Ovary (tissue), 9 donors: ENCODE data around the gene WEE1. TPM values are rescaled to one million over a fixed set of nuclear protein-coding genes. Genes with fewer than 3 reads are reported as not detected.

Experiments used
- DNase-seq, 5 donors: peaks; one replicate each; pipeline ENCODE4 v3.0.0-alpha.2; 2019 to 2020
- H3K27ac ChIP-seq, 2 donors: fragments of 200-600 bp; one replicate each; pipeline versions ENCODE4 v1.5.1 to v1.8.0; 2019 to 2022
- H3K27me3 ChIP-seq: fragments of 200-600 bp; one replicate; pipeline ENCODE4 v1.8.0; 2022
- H3K36me3 ChIP-seq: fragments of 200-600 bp; sonication (generic); one replicate; pipeline ENCODE4 v1.5.1; 2019
- H3K4me1 ChIP-seq: one replicate; pipeline ENCODE4 v1.8.1; 2013; ENCODE audit warnings: mild to moderate bottlenecking, moderate library complexity; ENCODE audit not compliant: insufficient read depth
- H3K4me3 ChIP-seq: fragments of 200-600 bp; sonication (generic); one replicate; pipeline ENCODE4 v1.5.1; 2017
- H3K9me3 ChIP-seq, 2 donors: fragments of 200-600 bp in 1 of 2; sonication (generic) in 1 of 2; one replicate each; pipeline versions ENCODE4 v1.5.1 to v1.8.1; 2013 to 2019; ENCODE audit warnings: mild to moderate bottlenecking in 1 of 2, moderate library complexity in 1 of 2
- CTCF ChIP-seq, 3 donors: fragments of 450-650 bp in 2 of 3; fragments of 200-600 bp in 1 of 3; IDR thresholded peaks; one replicate each; pipeline versions ENCODE4 v1.5.1 to v1.8.0; 2016 to 2022; ENCODE audit warnings: antibody characterized with exemption in 3 of 3, mild to moderate bottlenecking in 1 of 3
- EP300 ChIP-seq: sonication (generic); formaldehyde crosslinking; IDR thresholded peaks from one replicate; pipeline ENCODE4 v1.6.1; 2017; ENCODE audit warnings: antibody characterized with exemption
- POLR2A ChIP-seq: fragments of 450-650 bp; IDR thresholded peaks from one replicate; pipeline ENCODE4 v1.6.1; 2017; ENCODE audit warnings: antibody characterized with exemption, mild to moderate bottlenecking, moderate library complexity
- WGBS, 3 donors: extraction: QIAGEN DNeasy Blood & Tissue Kit in 1 of 3; methylation state at CpG; one replicate each; pipeline versions ENCODE4 v1.1.5 to v1.1.7; 2013 to 2017; 5-methylcytosine and 5-hydroxymethylcytosine counted together
- intact Hi-C, 4 donors: fragments of 100-400 bp; cut with DNase I; formaldehyde crosslinking; loops; one replicate each; pipeline versions ENCODE4 v1.11.0 to v1.15.1; 2022 to 2023
- polyA plus RNA-seq, 2 donors: library from polyadenylated mRNA; stranded (reverse); fragments of 200-250 nt in 1 of 2; fragments of 350-450 nt in 1 of 2; fragmentation: Illumina TruSeq in 1 of 2; extraction: RNeasy Lipid Tissue Mini Kit (QIAGEN cat#74804) in 1 of 2; gene quantifications; one replicate each; pipeline ENCODE4 v1.2.3, GENCODE V29; 2013 to 2014
- total RNA-seq, 7 donors: library from RNA; depleted of rRNA in 2 of 7; stranded (reverse); fragments of >200 nt in 2 of 7; fragmentation: NEBNext Ultra II Directional in 3 of 7; extraction: Animal tissue kit (Norgen Biotek cat#: 25700) in 3 of 7; gene quantifications; one replicate each; pipeline versions ENCODE4 v1.1.0 to v1.2.4, GENCODE V29; 2016 to 2023
- donor health status: DM: no; HTN: no; CAD: no; lungs with moderate emphysema.
- donor health status: DM: no; HTN: no; CAD: no.
- donor health status: Bipolar disorder and iron deficiency.
- donor health status: DM: yes; HTN: yes; CAD: no.
- donor health status: DM: no; HTN: no; CAD: no.
- donor health status: DM: yes; HTN: yes; CAD: no.

The WEE1 gene
- total and polyA plus RNA-seq, 9 donors: 10.5 to 55.4 (median 21.6) TPM

GRCh38 chr11:9609841-9610240 is 36.4 kb downstream of the WEE1 start:
- no peaks in the 10 kb centered on the region for H3K36me3 ChIP-seq
- H3K4me3 ChIP-seq: no peak overlapping the region
- no peaks in the 10 kb centered on the region for H3K27me3 ChIP-seq
- 95 to 97% (median 95%) methylated on average over 3 of the region's 3 CpGs for WGBS, 3 donors
- H3K27ac ChIP-seq: no peak overlapping the region
- TF ChIP-seq CTCF (IDR thresholded peaks at IDR 0.05) (no peak), EP300 (no peak), POLR2A (no peak)
- DNase-seq: no peak
- H3K4me1 ChIP-seq: no peaks in the 10 kb centered on the region
- H3K9me3 ChIP-seq: no peaks in the 10 kb centered on the region
- intact Hi-C loops: loop anchor here in 3 of 4 donors (5.0 to 10.0 kb wide), 5 partner anchors 38 to 697 kb away; partner anchors contain the start of genes WEE1 (in 2 of the 3), ADM (in 1 of the 3) and ZNF143 (in 1 of the 3)

- Histone ChIP-seq H3K27ac (peak overlapping the region; percentile 83 to 89), H3K4me3 (peak overlapping the region; percentile 39), H3K4me1 (no peaks in the 10 kb centered on the region), H3K27me3 (no peaks in the 10 kb centered on the region), H3K36me3 (no peaks in the 10 kb centered on the region), H3K9me3 (no peaks in the 10 kb centered on the region)
- WGBS, 3 donors: 0 to 1% (median 1%) methylated on average over 35 of the region's 35 CpGs
- intact Hi-C loops: loop anchor here in 3 of 4 donors (2.0 to 10.0 kb wide), 6 partner anchors 41 to 694 kb away; partner anchors contain the start of genes WEE1 (in 2 of the 3), ZNF143 (in 2 of the 3) and ADM (in 1 of the 3)
- TF ChIP-seq EP300 (peak; percentile 83), CTCF (IDR thresholded peaks at IDR 0.05) (peak; percentile 91 to 98 (median 92)), POLR2A (peak; percentile 56)
- peak; percentile 90 to 95 (median 94) for DNase-seq
Measured at GRCh38 chr11:9613118-9613829, 39.8 kb downstream of the WEE1 start.

GRCh38 chr11:9613830-9614762 is 40.6 kb downstream of the WEE1 start:
- intact Hi-C loops: loop anchor here in 3 of 4 donors (2.0 to 10.0 kb wide), 6 partner anchors 42 to 693 kb away; partner anchors contain the start of genes WEE1 (in 2 of the 3), ZNF143 (in 2 of the 3) and ADM (in 1 of the 3)
- 0 to 1% (median 1%) methylated on average over 50 to 54 of the region's 54 CpGs for WGBS, 3 donors

More at GRCh38 chr11:9613830-9614762, 40.6 kb downstream of the WEE1 start:
- TF ChIP-seq POLR2A: peak; percentile 33
- TF ChIP-seq CTCF (IDR thresholded peaks at IDR 0.05): peak; percentile 54 to 86 (median 83)
- TF ChIP-seq EP300: no peak
- Histone ChIP-seq H3K27ac (peak overlapping the region; percentile 83 to 89), H3K27me3 (no peaks in the 10 kb centered on the region), H3K4me3 (peak overlapping the region; percentile 39), H3K9me3 (no peaks in the 10 kb centered on the region), H3K4me1 (no peaks in the 10 kb centered on the region), H3K36me3 (no peaks in the 10 kb centered on the region)
- peak; percentile 74 to 87 (median 81) for DNase-seq
